Globus pallidus (tissue), 1 donor: ENCODE measurements around the gene TMPRSS2.

Source experiments
- DNase-seq: peaks from one replicate; pipeline ENCODE4 v3.0.0-alpha.2; 2015; ENCODE audit warnings: low spot score

TMPRSS2 gene

DNA sequence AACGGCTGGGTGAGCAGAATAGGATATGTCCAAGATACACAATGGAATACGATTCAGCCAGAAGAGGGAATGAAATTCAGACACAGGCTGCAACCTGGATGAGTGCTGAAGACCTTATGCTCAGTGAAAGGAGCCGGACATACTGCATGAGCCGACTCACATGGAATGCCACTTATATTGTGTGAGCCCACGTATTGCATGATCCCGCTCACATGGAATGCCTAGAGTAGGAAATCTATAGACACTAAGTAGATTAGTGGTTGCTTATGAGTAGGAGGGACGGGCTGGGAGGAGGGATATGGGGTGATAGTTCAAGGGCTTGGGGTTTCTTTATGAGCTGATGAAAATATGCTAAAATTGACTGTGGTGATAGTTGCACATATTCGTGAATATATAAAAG is 26.8 kb downstream of the TMPRSS2 start:
- no peak for DNase-seq

DNA sequence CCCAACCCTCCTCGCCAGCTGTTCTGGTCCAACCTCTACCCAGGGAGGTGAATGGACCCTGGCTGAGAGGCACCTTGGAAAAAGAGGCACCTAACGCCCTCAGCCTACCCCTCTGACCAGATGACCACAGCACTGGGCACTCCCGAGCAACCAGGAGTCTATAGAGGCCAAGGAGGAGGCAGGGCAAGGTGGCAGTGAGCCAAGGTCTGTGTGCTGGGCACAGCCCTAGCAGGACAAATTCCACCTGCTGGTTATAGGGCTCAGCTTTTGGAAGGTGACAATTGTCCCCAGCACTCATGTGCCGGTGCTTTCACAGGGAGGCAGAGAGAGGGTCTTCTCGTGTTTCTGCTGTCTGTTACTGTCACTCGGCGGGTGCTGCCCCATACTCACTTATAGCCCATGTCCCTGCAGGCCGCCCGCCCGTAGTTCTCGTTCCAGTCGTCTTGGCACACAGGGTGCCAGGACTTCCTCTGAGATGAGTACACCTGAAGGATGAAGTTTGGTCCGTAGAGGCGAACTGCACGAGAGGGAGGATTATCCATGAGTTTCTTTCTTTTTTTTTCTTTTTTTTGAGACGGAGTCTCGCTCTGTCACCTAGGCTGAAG is 27.8 kb downstream of the TMPRSS2 start:
- no peak for DNase-seq

DNA sequence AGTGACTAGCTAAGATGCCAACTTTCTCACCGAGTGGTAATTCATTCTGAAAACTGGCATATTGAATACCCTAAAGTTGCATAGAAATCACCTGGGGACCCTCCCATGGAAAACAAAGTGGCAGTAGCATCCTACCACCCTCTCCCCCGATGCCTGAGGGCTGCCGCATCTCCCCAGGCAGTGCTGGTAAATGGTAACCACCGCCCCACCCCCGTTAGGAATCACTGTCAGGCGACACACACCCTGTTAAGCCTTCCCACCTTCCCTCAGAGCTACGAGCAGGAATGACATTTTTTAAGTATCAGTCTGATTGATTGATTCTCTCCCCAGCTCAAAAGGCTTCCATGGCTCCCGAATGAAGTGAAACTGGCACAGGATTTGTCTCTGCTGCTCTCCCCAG is 28.3 kb downstream of the TMPRSS2 start:
- DNase-seq, result no peak

DNA sequence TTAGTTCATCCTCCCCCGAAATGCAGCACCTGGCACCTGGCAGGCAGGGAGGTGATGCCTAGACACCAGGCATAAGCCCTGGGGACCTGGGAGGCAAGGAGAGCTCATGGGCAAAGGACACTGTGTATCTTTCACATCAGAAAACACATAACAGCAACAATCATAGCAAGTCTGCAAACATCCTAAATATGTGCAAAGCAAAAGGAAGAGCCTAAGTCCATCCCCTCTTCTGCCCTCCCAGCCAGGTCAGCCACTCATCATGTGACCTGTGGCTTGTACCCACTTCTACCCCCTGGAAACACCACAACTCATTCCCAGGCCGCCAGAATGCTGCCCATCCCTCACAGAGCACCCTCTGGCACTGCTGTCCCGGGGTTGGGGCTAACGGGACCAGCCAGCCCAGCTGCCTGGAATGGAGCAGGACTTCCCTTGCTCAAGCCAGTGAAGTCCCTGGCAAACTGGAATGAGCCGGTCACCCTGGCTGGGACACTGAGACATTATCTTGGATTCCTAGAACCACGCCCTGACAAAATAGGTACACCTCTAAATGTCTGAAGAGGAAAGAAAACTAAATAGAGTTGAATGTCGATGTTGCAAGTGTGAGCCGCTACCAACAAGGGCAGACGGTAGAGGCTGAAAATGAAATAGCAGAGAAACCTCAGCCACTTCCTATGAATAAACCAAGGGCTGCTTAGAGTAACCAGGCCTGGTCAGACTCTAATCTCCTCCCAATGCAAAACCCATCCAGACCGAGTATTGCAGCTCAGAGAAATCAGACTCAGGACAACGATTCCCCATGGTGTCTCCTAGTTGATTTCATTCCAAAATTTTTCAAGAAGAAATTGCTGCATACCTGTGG is 29.4 kb downstream of the TMPRSS2 start:
- no peak for DNase-seq

DNA sequence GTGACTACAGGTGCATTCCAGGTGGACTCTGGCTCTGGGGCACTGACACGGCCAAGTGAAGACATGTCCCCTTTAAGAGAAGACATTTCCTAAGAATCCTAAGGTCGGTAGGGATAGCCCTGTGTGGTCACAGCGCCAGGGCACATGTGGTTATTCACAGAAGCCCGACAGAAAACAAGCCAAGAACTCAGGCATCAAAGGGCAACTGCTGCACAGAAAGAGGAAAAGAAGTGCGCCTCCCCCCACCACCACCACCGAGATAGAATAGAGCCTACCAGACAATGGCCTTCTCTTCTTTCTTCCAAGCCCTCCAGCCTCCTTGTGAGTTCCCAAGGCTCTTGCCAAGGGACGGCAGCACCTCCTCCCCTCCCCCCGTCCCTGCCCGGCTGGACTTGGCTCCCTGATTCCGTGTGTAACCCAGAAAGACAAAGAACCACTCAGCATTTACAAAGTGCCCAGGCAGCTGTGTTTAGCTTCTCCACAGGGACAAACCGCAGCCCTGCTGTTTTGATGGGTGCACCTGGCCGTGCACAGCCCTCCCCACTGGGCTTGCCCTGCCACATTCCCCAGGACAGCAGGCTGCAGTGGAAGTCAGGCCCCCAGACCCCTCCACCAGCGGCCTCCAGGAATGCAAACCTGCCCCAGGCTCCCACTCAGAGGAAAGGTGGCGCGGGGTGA is 30.2 kb downstream of the TMPRSS2 start:
- DNase-seq, result peak; percentile 54

- no peak for DNase-seq
These were observed 32.1 kb downstream of the TMPRSS2 start for GRCh38 chr21:41475714-41476420.

DNA sequence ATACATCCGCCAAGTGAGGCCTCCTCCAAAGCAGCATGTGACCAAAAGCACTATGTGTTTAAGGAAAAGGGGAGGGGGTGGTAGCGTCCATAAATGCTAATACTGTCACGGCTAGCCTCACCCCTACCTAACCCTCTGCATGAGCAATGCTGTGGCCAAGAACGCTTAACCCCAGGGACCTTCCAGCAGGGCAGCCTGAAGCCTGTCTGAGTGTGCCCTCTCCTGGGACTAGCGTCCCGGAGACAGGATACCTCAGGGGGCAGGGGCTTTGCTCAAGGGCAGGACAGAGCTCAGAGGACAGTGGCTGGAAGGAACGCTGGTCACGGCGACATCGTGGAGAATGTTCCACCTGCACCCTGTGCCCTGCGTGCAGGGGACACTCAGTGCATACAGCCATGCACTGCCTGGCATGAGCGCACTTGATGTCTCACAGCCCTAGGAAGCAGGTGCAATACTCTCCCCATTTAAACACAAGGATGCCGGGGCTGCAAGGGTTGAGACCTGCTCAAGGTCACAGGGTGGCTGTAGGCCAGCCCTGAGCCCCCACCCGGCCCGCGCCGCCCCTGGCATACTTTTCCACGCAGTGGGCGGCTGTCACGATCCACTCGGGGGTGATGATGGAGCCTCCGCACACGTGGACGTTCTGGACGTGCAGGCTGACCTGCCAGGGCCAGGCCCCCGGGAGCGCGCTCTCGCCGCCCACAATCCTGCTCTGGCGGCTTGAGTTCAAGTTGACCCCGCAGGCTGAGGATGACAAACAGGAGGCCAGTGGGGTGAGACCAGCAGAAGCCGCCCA is 35.0 kb downstream of the TMPRSS2 start:
- no peak for DNase-seq

DNA sequence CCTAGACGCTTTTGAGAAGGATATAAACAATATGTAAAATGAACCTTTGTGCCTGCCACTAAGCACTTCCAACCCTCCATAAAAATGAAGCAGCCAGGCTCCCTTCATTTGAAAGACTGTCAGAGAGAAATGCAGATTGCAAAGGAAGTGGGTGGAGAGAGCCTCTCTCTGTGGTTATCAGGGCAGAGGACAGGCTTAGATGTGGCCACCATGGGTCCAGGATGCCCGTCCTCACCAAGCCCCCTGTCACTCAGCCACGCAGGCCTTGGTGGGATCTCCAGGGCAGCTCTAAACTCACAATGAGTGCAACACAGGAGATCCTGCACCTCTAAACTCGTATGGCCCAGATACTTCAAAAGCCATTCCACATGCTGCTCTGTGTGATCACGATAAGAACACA is 37.9 kb downstream of the TMPRSS2 start:
- DNase-seq, result no peak

DNA sequence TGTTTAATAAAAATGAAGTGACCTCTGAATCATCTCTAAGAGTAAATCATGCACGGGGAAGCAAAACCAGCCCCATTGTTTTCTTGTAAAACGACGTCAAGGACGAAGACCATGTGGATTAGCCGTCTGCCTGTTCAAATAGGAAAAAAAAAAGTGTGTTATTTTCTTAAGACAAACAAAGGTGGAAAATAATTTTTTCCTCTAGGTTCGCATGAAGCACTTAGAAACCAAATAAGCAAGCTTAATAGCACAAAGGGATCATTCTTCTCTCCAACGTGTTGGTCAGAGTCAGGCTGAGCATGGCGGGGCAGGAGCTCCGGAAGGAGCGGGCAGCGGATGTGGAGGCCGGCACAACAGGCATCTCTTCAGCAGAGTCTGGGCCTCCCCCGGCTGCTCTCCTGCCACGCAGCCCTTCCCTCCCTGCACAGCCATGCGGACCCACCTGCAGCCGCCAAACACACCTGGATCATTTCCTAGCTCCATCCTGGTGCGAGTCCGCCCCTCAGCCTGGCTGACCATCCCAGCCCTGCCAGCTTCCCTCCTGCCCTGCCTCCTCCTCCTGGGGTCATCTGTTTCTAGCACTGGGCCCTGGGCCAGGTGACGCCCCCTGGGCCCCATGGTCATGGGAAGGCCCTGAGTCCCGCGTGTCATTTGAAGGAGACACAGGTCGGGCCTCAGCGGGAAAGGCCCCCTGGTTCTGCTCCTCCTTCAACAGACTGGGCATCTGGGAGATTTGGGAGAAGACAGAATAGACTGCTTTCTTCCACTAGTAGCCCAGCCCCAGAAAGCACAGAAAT is 41.7 kb downstream of the TMPRSS2 start:
- DNase-seq, result no peak

DNA sequence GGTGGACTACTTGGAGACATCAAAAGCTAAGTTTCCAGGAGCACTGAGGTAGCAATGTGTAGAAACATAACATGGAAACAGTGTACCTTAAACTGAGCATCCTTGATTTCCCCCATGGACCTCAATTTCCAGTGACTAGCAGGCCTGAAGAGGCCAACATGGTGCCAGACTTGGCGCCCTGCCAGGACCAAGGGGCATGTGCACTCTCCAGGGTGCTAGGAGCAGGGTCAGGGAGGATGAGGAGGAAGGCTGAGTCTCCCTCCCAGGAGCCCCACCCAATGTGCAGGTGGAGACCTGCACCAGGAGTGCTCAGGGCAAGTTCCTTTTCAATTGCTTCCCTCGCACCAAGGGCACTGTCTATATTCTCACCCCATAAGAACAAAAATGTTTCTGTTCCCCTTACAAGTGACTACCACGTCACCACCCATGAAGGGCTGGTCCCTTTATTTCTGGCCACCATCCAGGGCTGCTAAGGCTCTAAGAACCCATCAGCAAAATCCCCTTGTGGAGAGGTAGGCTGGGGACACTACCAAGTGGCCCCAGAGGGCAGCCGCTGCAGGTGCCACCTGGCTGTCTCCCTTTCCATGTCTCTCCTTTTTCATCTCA is 42.7 kb downstream of the TMPRSS2 start:
- DNase-seq, result no peak

DNA sequence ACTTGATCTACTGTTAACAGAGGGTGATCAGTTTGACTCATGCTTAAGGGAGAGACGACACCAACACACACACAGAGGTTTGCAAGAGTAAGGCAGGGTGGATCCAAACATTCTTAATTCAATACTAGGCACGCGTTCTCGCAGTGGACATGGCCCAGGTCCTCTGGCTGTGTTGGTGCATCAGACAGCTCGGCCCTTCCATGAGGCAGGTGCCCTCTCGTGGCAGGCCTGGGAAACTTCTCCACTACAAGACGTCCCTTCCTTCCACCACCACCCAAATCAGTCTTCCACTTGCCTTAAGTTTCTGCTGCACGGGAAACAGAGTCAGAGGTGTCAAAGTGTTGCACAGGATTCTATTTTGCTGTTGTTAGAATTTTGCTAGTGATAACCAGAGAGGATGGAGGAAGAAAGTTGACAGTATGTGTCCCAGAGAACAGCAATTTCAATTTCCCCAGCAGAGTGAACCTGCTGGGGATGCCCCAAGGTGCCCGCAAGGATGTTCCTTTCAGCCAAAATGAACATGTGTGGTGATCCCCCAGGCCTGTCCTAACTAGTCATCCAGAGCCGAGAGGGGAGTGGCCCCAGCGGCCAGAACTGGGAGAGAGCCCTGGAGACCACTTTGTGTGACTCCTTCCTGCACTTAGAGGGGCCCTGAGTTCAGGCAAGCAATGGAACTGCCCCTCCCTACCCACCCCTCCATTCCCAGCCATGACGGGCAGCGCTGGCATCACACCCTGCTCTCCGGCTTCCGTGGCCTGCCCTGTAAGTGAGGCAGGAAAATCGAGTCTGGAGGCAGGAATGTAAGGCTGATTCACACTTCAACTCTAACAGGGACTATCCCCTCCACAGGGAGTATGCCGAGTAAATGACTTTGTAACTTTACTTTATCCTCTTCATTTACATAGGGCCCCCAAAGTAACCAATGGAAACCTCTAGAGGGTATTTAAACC is 47.1 kb downstream of the TMPRSS2 start:
- DNase-seq, result peak; percentile 54

DNA sequence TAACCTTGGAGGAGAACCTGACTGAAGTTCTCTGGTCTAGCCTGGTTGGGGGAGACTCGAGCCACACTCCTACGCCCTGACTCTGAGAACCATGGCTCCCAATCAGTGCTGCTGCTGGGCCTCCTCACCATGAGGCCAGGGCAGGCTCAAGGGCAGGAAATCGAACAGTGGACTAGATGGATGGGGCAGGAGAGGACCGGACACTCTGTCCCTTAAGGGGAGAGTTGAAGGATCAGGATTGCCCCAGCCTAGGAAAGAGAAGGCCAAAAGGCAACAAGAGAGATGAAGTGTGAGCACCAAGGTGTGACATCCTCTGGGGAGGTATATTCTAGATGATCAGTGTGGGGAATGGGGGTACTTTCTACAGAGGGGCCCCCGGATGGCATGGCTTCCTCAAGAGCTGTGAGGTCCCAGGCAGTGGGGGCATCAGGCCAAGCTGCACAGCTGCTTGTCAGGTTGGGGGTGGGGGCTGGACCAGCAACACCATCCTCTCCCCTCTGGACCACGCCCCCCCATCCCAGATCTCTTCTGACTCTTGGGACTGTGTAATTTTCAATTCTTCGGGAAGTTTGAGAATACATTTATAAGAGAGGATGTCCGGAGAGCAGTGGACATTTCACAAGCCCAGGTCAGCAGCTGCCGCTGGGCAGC is 47.9 kb downstream of the TMPRSS2 start:
- DNase-seq, result no peak

GRCh38 chr21:41458559-41458958 is 49.4 kb downstream of the TMPRSS2 start:
- DNase-seq, result no peak

GRCh38 chr21:41458121-41458520 is 49.8 kb downstream of the TMPRSS2 start:
- no peak for DNase-seq

GRCh38 chr21:41453761-41454160 is 54.2 kb downstream of the TMPRSS2 start:
- no peak for DNase-seq

DNA sequence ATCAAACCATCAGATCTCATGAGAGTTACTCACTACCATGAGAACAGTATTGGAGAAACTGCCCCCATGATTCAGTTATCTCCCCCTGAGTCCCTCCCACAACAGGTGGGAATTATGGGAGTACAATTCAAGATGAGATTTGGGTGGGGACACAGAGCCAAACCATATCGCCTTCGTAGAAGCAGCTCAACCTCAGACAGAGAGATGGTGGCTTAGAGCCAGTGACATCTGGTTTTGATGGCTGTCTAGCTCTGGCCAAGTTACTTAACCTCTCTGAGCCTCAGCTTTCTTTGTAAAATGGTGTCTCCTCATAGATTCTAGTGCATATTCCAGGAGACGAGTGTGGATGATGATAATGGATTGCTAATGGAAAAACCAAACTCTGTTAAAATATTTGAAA is 54.8 kb downstream of the TMPRSS2 start:
- DNase-seq, result no peak

GRCh38 chr21:41451753-41452676 is 55.9 kb downstream of the TMPRSS2 start:
- DNase-seq, result no peak

DNA sequence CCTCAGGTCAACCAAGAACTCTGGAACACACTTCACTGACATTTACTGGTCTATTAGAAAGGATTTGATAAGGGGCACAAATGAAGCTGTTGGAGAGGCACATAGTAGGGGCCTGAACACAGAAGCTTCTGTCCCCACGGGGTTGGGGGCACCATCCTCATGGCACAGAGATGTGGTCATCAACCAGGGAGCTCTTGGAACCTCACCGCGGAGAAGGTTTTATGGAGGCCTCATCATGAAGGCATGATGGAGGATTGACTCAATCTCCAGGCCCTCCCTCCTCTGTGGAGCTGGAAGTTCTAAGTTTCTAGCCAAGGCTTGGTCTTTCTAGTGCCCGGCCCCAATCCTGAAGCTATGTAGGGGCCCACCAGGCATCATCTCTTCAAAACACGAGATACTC is 58.3 kb downstream of the TMPRSS2 start:
- DNase-seq, result no peak
